AG09309 (cell line): ENCODE results near the gene TRAPPC12.

Source experiments
- DNase-seq: peaks from one replicate; pipeline ENCODE4 v3.0.0-alpha.2; 2010; ENCODE audit warnings: low read depth
- H3K4me3 ChIP-seq: 2 replicates; pipeline ENCODE4 v1.5.1; 2011; ENCODE audit warnings: mild to moderate bottlenecking, low read depth, low read length, moderate library complexity; ENCODE audit not compliant: control insufficient read depth
- TF ChIP-seq, protein P1 (sequence below): IDR thresholded peaks from 2 replicates; pipeline ENCODE4 v1.5.1; 2011; ENCODE audit warnings: mild to moderate bottlenecking, low read depth, low read length, inconsistent platforms; ENCODE audit not compliant: insufficient read depth, control insufficient read depth; ENCODE audit errors: missing control alignments

TRAPPC12 gene

DNA sequence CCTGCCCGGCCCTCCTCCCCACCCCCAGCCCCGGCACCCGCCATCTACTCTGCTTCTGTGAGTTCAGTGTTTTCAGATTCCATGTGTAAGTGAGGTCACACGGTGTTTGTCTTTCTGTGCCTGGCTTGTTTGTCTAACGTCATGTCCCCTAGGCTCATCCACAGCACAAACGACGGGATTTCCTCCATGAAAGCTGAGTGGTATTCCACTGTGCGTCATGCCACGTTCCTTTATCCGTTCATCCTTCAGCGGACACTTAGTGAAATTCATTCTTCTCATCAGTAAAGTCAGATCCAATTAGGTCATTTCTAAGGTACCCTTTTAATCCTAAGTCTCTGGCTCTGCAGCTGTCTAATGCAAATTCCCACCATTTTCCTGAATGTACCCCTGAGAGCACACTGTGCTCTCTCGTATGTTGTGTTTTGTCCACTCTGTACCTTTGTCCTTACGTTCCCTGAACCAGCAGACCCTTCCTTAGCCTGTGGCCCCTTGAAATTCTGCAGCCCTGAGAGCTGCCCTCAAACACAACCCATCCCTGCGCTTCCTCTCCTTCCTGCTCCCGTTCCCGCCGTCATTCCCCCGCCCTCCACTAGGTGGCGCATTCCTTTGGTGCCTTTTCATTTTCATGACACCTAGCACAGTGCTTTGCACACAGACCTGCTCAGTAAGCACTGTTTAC lies 44.1 kb downstream of the TRAPPC12 start:
- no peak for DNase-seq
- no peak overlapping the region for H3K4me3 ChIP-seq
- TF ChIP-seq, protein P1, sequence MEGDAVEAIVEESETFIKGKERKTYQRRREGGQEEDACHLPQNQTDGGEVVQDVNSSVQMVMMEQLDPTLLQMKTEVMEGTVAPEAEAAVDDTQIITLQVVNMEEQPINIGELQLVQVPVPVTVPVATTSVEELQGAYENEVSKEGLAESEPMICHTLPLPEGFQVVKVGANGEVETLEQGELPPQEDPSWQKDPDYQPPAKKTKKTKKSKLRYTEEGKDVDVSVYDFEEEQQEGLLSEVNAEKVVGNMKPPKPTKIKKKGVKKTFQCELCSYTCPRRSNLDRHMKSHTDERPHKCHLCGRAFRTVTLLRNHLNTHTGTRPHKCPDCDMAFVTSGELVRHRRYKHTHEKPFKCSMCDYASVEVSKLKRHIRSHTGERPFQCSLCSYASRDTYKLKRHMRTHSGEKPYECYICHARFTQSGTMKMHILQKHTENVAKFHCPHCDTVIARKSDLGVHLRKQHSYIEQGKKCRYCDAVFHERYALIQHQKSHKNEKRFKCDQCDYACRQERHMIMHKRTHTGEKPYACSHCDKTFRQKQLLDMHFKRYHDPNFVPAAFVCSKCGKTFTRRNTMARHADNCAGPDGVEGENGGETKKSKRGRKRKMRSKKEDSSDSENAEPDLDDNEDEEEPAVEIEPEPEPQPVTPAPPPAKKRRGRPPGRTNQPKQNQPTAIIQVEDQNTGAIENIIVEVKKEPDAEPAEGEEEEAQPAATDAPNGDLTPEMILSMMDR, result peak; percentile 98

GRCh38 chr2:3424171-3424795 lies 44.8 kb downstream of the TRAPPC12 start:
- DNase-seq, result no peak
- TF ChIP-seq, protein P1, result no peak
- H3K4me3 ChIP-seq, result no peak overlapping the region

DNA sequence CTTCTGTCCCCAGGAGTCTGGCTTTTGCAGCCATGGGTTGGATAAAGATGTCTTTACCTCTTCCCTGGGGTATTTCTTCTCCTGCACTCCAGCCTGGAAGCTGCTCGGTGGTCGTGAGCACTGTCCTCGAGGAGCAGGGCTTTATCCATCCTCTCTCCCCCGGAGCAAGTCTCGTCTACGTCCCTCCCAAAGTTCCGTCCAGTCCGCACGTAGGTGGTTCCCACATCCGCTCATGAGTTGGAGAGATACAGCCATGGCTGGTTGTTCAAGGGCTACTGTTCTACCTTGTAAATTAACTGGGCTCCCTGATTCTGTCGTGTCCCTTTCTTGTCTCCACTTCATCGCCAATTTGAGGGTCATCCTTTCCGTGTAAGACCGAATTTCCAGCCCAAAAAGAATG lies 47.1 kb downstream of the TRAPPC12 start:
- TF ChIP-seq, protein P1, result no peak
- H3K4me3 ChIP-seq, result no peak overlapping the region
- no peak for DNase-seq

- TF ChIP-seq, protein P1, result no peak
- no peak for DNase-seq
- H3K4me3 ChIP-seq, result no peak overlapping the region
Observed at GRCh38 chr2:3427272-3427671, 47.8 kb downstream of the TRAPPC12 start.

- TF ChIP-seq, protein P1, result no peak
- DNase-seq, result no peak
- H3K4me3 ChIP-seq, result no peak overlapping the region
Observed at GRCh38 chr2:3428577-3428976, 49.1 kb downstream of the TRAPPC12 start.

- H3K4me3 ChIP-seq, result no peak overlapping the region
- TF ChIP-seq, protein P1, result no peak
- no peak for DNase-seq
Observed at GRCh38 chr2:3429066-3429610, 49.6 kb downstream of the TRAPPC12 start.

GRCh38 chr2:3430172-3430571 lies 50.7 kb downstream of the TRAPPC12 start:
- TF ChIP-seq, protein P1, result no peak
- DNase-seq, result no peak
- no peak overlapping the region for H3K4me3 ChIP-seq
